HG03108 (cell line): ENCODE results near the gene PCDHB11.
"Not testable (repeated sequence)": the region's sequence is repeated elsewhere in the genome, so short reads cannot be mapped to it uniquely, and the experiment has no call there.

ENCODE experiments used
- ATAC-seq: cut with Tn5 transposase; IDR thresholded peaks from one replicate; pipeline ENCODE4 v1.9.1; 2021; ENCODE audit warnings: moderate library complexity; ENCODE audit not compliant: unreplicated experiment

Gene PCDHB11

DNA sequence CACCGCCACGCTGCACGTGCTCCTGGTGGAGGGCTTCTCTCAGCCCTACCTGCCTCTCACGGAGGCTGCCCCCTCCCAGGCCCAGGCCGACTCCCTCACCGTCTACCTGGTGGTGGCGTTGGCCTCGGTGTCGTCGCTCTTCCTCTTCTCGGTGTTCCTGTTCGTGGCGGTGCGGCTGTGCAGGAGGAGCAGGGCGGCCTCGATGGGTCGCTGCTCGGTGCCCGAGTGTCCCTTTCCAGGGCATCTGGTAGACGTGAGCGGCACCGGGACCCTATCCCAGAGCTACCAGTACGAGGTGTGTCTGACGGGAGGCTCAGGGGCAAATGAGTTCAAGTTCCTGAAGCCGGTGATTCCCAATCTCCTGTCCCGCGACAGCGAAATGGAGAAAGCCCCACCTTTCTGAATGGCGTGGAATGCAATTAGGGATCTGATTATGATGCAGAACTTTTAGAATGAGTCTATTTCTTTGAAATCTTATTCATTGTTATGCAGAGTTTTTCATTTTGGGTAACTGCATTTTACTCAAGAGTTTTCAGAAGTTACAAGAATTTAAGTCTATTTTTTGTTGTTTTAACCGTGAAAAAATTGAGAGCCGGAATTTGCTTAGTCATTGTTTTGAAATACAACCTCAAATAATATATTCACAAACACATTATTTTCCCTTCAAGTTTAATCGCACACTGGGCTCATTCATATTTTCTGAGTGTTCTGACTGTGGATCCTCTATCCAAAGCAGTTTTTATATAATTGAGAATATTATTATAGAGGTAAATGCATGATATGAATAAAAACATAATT lies 37.3 kb downstream of the PCDHB11 start:
- no peak for ATAC-seq

- ATAC-seq = no peak
Observed at GRCh38 chr5:141241496-141241895, 42.1 kb downstream of the PCDHB11 start.

- ATAC-seq = no peak
Observed at GRCh38 chr5:141245250-141245717, 45.9 kb downstream of the PCDHB11 start, which contains the start of gene PCDHB15. Gene PCDHB15, plus strand, starts transcription at chr5:141245395. Its CDS starts 184 bp downstream, at chr5:141245579.

DNA sequence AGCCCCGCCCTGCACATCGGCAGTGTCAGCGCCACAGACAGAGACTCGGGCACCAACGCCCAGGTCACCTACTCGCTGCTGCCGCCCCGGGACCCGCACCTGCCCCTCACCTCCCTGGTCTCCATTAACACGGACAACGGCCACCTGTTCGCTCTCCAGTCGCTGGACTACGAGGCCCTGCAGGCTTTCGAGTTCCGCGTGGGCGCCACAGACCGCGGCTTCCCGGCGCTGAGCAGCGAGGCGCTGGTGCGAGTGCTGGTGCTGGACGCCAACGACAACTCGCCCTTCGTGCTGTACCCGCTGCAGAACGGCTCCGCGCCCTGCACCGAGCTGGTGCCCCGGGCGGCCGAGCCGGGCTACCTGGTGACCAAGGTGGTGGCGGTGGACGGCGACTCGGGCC lies 47.5 kb downstream of the PCDHB11 start:
- not testable (repeated sequence) for ATAC-seq

DNA sequence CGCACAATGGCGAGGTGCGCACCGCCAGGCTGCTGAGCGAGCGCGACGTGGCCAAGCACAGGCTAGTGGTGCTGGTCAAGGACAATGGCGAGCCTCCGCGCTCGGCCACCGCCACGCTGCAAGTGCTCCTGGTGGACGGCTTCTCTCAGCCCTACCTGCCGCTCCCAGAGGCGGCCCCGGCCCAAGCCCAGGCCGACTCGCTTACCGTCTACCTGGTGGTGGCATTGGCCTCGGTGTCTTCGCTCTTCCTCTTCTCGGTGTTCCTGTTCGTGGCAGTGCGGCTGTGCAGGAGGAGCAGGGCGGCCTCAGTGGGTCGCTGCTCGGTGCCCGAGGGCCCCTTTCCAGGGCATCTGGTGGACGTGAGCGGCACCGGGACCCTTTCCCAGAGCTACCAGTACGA lies 48.0 kb downstream of the PCDHB11 start:
- ATAC-seq = not testable (repeated sequence)

DNA sequence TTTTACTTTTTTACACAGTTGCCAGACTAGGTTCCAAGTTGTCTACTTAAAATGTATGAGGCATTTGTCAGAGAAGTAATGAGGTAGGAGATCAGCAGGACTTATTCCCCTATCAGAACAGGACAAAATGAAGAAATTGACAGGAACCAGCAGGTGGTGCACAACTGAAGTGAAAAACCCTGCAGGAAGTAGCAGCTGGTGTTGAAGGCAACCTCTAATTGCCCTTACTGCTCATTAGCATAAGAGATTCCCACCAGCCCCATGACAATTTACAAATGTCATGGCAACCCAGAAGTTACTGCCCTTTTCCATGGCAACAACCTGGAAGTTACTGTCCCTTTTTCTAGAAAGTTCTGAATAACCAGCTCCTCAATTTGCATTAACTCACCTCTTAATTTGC lies 51.1 kb downstream of the PCDHB11 start:
- ATAC-seq = no peak
